Trophoblast cell (in vitro differentiated cells and primary cell): ENCODE data around the gene CNNM4.
A peak's percentile ranks its signal among the peaks of the same experiment; 100 is the strongest.

Experiments used
- DNase-seq, 2 donors: peaks; one replicate each; pipeline ENCODE4 v3.0.0-alpha.2; 2016
- H2AFZ ChIP-seq: 2 replicates; pipeline ENCODE4 v1.6.1; 2013; ENCODE audit warnings: low read length, moderate library complexity, mild to moderate bottlenecking; ENCODE audit not compliant: insufficient read depth, poor library complexity
- H2AK5ac ChIP-seq: 2 replicates; pipeline ENCODE4 v1.6.1; 2013; ENCODE audit warnings: mild to moderate bottlenecking, low read length
- H2BK120ac ChIP-seq: 2 replicates; pipeline ENCODE4 v1.6.1; 2013; ENCODE audit warnings: low read length, mild to moderate bottlenecking, moderate library complexity; ENCODE audit not compliant: insufficient read depth, poor library complexity
- H2BK12ac ChIP-seq: 2 replicates; pipeline ENCODE4 v1.6.1; 2013; ENCODE audit warnings: mild to moderate bottlenecking, low read length, moderate library complexity
- H2BK5ac ChIP-seq: 2 replicates; pipeline ENCODE4 v1.6.1; 2013; ENCODE audit warnings: low read length, low read depth, moderate library complexity, mild to moderate bottlenecking; ENCODE audit not compliant: poor library complexity
- H3K14ac ChIP-seq: 2 replicates; pipeline ENCODE4 v1.6.1; 2013; ENCODE audit warnings: mild to moderate bottlenecking, low read length
- H3K18ac ChIP-seq: 2 replicates; pipeline ENCODE4 v1.6.1; 2013; ENCODE audit warnings: mild to moderate bottlenecking, low read length
- H3K23ac ChIP-seq: 2 replicates; pipeline ENCODE4 v1.6.1; 2013; ENCODE audit warnings: low read length
- H3K27ac ChIP-seq: 2 replicates; pipeline ENCODE4 v1.5.1; 2013; ENCODE audit warnings: low read depth, mild to moderate bottlenecking, inconsistent platforms, low read length, moderate library complexity
- H3K27me3 ChIP-seq: 2 replicates; pipeline ENCODE4 v1.6.1; 2013; ENCODE audit warnings: inconsistent platforms, mild to moderate bottlenecking, low read length, moderate library complexity; ENCODE audit not compliant: insufficient read depth
- H3K36me3 ChIP-seq, 2 experiments: 1 replicate in 1 of 2; 2 replicates in 1 of 2; pipeline ENCODE4 v1.6.1; 2013; ENCODE audit warnings: low read length in 2 of 2, mild to moderate bottlenecking in 2 of 2, moderate library complexity in 1 of 2; ENCODE audit not compliant: insufficient read depth in 2 of 2, control insufficient read depth in 1 of 2
- H3K4ac ChIP-seq: 2 replicates; pipeline ENCODE4 v1.6.1; 2013; ENCODE audit warnings: low read depth, mild to moderate bottlenecking, low read length, moderate library complexity
- H3K4me1 ChIP-seq, 2 experiments: 1 replicate in 1 of 2; 2 replicates in 1 of 2; pipeline ENCODE4 v1.6.1; 2013; ENCODE audit warnings: low read length in 2 of 2, mild to moderate bottlenecking in 2 of 2, moderate library complexity in 1 of 2; ENCODE audit not compliant: insufficient read depth in 2 of 2, control insufficient read depth in 1 of 2
- H3K4me2 ChIP-seq: 2 replicates; pipeline ENCODE4 v1.6.1; 2013; ENCODE audit warnings: inconsistent platforms, mild to moderate bottlenecking, low read length, moderate library complexity
- H3K4me3 ChIP-seq: 2 replicates; pipeline ENCODE4 v1.5.1; 2013; ENCODE audit warnings: mild to moderate bottlenecking, low read depth, low read length, inconsistent platforms
- H3K79me1 ChIP-seq: one replicate; pipeline ENCODE4 v1.6.1; 2013; ENCODE audit warnings: low read length
- H3K79me2 ChIP-seq: 2 replicates; pipeline ENCODE4 v1.6.1; 2013; ENCODE audit warnings: low read length, mild to moderate bottlenecking; ENCODE audit not compliant: control insufficient read depth, insufficient read depth, poor library complexity
- H3K9ac ChIP-seq: 2 replicates; pipeline ENCODE4 v1.6.1; 2013; ENCODE audit warnings: mild to moderate bottlenecking, low read length
- H3K9me3 ChIP-seq: 2 replicates; pipeline ENCODE4 v1.6.1; 2013; ENCODE audit warnings: low read depth, mild to moderate bottlenecking, control low read depth, inconsistent platforms, low read length; ENCODE audit not compliant: insufficient read depth
- H4K12ac ChIP-seq: 2 replicates; pipeline ENCODE4 v1.6.1; 2013; ENCODE audit warnings: low read depth, mild to moderate bottlenecking, low read length, moderate library complexity
- H4K8ac ChIP-seq: 2 replicates; pipeline ENCODE4 v1.6.1; 2013; ENCODE audit warnings: low read depth, mild to moderate bottlenecking, low read length, moderate library complexity
- H4K91ac ChIP-seq: one replicate; pipeline ENCODE4 v1.6.1; 2013; ENCODE audit warnings: low read depth, mild to moderate bottlenecking, low read length, moderate library complexity
- WGBS: extraction: QIAGEN DNeasy Blood & Tissue Kit; methylation state at CpG from one replicate; pipeline ENCODE4 v1.1.7; 2013; ENCODE audit warnings: missing lambda C conversion rate; ENCODE audit not compliant: insufficient read length, insufficient coverage; ENCODE audit errors: extremely low coverage; 5-methylcytosine and 5-hydroxymethylcytosine counted together

Gene CNNM4

DNA sequence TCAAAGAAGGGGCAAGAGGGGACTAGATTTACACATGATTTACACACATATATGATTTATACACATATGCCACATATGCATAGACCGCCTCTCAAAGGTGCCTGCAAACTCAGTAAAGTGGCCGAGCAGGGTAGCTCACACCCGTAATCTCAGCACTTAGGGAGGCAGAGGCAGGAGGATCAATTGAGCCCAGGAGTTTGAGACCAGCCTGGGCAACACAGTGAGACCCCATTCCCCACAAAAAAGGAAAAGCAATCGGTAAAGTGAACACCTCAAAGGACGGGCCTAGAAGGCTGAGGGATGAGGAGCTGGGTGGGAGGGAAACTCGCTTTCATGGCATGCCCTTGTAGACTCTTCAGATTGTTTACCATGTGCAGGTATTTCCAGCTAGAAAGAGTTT, 92.0 kb downstream of the CNNM4 start:
- DNase-seq, result no peak
- Histone ChIP-seq H3K79me1 (peaks cover 5% of the 10 kb centered on the region), H3K27me3 (no peaks in the 10 kb centered on the region), H4K12ac (no peak overlapping the region), H3K4me2 (no peak overlapping the region), H3K14ac (no peak overlapping the region), H3K79me2 (peaks cover 4% of the 10 kb centered on the region), H3K36me3 (peaks cover 15 to 19% of the 10 kb centered on the region in 2 experiments), H3K27ac (no peak overlapping the region), H4K91ac (no peak overlapping the region), H3K9me3 (no peaks in the 10 kb centered on the region), H2BK12ac (no peak overlapping the region), H3K9ac (no peak overlapping the region), H3K4me3 (no peak overlapping the region), H4K8ac (no peak overlapping the region), H3K4ac (no peak overlapping the region), H3K18ac (no peak overlapping the region), H2BK120ac (no peak overlapping the region), H3K23ac (no peak overlapping the region), H2AFZ (no peak overlapping the region), H2AK5ac (no peak overlapping the region), H3K4me1 (peaks cover 4 to 7% of the 10 kb centered on the region in 2 experiments), H2BK5ac (no peak overlapping the region)
- no CpG with 5 or more reads among the region's 6 CpGs for WGBS

DNA sequence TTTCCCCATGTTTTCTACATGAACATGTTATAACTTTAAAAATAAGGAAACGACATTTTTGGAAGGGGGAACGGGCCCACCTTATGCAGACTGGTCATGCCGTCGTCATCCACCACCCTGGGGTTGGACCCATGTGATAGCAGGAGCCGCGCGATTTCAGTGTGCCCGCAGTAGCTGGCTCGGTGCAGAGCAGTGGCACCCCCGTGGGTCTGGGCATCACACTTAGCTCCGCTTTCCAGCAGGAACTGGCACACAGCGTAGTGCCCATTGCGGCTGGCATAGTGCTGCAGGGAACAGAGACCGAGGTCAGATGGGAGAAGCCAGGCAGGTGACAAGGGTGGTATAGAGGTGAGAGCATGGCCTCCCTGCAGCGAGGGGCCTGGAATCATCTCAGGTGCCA, 92.6 kb downstream of the CNNM4 start:
- no peak overlapping the region for H4K91ac ChIP-seq
- no peak overlapping the region for H3K4me2 ChIP-seq
- DNase-seq, result no peak
- H3K23ac ChIP-seq, result no peak overlapping the region
- H3K27ac ChIP-seq, result no peak overlapping the region
- no peak overlapping the region for H3K9ac ChIP-seq
- H3K4me1 ChIP-seq, result peaks cover 4 to 6% of the 10 kb centered on the region in 2 experiments
- no peak overlapping the region for H4K8ac ChIP-seq
- H2BK12ac ChIP-seq, result no peak overlapping the region
- H3K14ac ChIP-seq, result no peak overlapping the region
- H2BK5ac ChIP-seq, result no peak overlapping the region
- no peak overlapping the region for H3K18ac ChIP-seq
- peaks cover 15 to 19% of the 10 kb centered on the region in 2 experiments for H3K36me3 ChIP-seq
- no CpG with 5 or more reads among the region's 15 CpGs for WGBS
- H3K9me3 ChIP-seq, result no peaks in the 10 kb centered on the region
- no peaks in the 10 kb centered on the region for H3K27me3 ChIP-seq
- H3K4ac ChIP-seq, result no peak overlapping the region
- H2AK5ac ChIP-seq, result no peak overlapping the region
- peaks cover 6% of the 10 kb centered on the region for H3K79me1 ChIP-seq
- H3K79me2 ChIP-seq, result peaks cover 5% of the 10 kb centered on the region
- no peak overlapping the region for H2BK120ac ChIP-seq
- H3K4me3 ChIP-seq, result no peak overlapping the region
- no peak overlapping the region for H4K12ac ChIP-seq
- H2AFZ ChIP-seq, result no peak overlapping the region

DNA sequence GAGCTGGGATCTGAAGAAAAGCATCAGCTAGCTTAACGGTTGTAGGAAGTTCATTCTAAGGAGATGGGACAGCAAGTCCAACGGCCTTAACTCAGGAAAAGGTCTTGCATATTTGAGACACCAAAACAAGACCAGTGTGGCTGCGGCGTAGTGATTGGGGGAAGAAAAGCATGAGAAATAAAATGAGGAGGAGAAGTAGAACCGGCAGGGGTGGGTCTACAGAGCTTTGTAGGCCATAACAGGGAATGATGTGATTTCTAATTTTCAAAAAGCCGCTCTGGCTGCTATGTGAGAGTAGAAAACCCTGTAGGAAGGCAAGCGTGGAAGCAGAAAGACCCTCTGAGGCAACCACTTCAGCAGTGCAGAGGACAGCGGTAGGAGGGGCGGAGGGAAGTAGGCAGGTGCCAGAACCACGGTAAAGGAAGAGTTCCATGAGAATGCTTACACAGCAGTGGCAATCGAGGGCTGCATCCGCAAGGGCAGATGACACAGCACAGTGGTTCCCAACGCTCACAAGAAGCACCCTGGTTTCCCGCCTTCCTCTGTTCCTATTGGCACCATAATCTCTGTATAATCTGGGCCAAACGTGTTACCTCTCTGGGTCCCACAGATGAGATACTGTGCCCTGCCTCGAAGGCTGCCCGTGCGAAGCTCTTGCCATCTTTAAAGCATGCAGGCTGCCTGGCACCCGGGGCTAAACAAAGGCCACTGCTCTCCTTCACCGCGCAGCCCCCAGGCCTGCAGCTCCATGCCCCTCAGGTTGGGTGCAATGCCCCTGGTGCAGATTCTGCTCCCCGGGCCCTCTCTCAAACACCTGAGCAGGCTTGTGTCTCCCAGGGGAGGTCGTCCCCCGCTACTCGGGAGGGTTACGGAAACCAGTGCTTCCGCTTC, 96.3 kb downstream of the CNNM4 start:
- Histone ChIP-seq H3K36me3 (peaks cover 29 to 30% of the 10 kb centered on the region in 2 experiments), H2BK12ac (no peak overlapping the region), H4K91ac (peak overlapping the region; percentile 74), H3K4me2 (peak overlapping the region; percentile 58), H3K4ac (peak overlapping the region; percentile 50), H3K4me1 (peaks cover 8 to 17% of the 10 kb centered on the region in 2 experiments), H3K9ac (peak overlapping the region; percentile 40), H3K79me2 (peaks cover 5% of the 10 kb centered on the region), H2BK5ac (peak overlapping the region; percentile 28), H3K4me3 (peak overlapping the region; percentile 78), H4K12ac (peak overlapping the region; percentile 31), H3K23ac (no peak overlapping the region), H3K9me3 (no peaks in the 10 kb centered on the region), H3K27me3 (no peaks in the 10 kb centered on the region), H2AK5ac (no peak overlapping the region), H2BK120ac (peak overlapping the region; percentile 23), H2AFZ (peak overlapping the region; percentile 58), H3K14ac (peak overlapping the region; percentile 62), H3K27ac (peak overlapping the region; percentile 31), H4K8ac (peak overlapping the region; percentile 83), H3K18ac (peak overlapping the region; percentile 67), H3K79me1 (peaks cover 6% of the 10 kb centered on the region)
- DNase-seq, result no peak
- WGBS, result no CpG with 5 or more reads among the region's 27 CpGs

DNA sequence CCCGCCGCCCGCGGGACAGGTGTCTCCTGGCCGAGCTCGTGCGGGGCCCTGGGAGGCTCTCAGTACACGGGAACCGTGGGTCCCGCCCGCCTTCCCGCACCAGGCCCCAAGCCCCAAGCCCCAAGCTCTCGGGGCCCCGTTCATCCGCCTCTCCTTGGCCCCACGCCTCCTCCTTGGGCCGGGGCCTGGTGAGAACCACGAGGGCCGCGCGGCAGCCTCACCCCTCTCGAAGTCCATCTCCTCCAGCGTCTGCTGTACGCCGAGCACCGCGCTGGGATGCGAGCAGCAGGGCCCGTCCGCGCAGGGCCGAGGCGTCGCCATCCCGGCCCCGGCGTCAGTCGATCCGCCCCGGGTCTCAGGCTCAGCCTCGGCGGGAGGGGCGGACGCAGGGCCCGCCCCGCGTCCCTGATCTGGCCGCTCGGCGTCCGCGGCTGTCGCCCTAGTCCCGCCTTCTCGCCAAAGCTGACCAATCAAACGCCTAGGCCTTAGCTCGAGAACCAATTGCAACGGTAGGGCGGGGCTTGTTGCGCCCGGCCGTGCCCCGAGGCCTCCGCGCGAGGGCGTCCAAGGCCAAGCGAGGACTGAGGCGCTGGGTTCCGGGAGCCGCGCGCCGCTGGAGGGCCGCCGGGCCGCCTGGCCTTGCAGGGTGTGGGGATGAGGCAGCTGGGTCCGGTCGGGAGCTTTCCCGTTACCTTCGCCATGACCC, 97.1 kb downstream of the CNNM4 start, which contains the start of gene ANKRD39:
ANKRD39 (minus strand) TSS at position 350 of the 706 bp plus-strand sequence; CDS start at position 321, 29 bp downstream.
- peak within 1 kb of the TSS; percentile 28 for H2BK5ac ChIP-seq
- peaks cover 5% of the 10 kb centered on the region for H3K79me2 ChIP-seq
- peak within 1 kb of the TSS; percentile 62 for H3K14ac ChIP-seq
- H3K23ac ChIP-seq, result no peak within 1 kb of the TSS
- DNase-seq, result peak; percentile 99 to 100
- peak within 1 kb of the TSS; percentile 40 for H3K9ac ChIP-seq
- H3K4me2 ChIP-seq, result peak within 1 kb of the TSS; percentile 87
- H2AK5ac ChIP-seq, result no peak within 1 kb of the TSS
- peak within 1 kb of the TSS; percentile 23 for H2BK120ac ChIP-seq
- H3K18ac ChIP-seq, result peak within 1 kb of the TSS; percentile 67
- H3K36me3 ChIP-seq, result peaks cover 29 to 32% of the 10 kb centered on the region in 2 experiments
- peak within 1 kb of the TSS; percentile 81 for H4K12ac ChIP-seq
- H4K91ac ChIP-seq, result peak within 1 kb of the TSS; percentile 74
- no peak within 1 kb of the TSS for H2BK12ac ChIP-seq
- H3K4me1 ChIP-seq, result peaks cover 8 to 17% of the 10 kb centered on the region in 2 experiments
- H3K27ac ChIP-seq, result peak within 1 kb of the TSS; percentile 79
- H4K8ac ChIP-seq, result peak within 1 kb of the TSS; percentile 83
- H3K27me3 ChIP-seq, result no peaks in the 10 kb centered on the region
- peak within 1 kb of the TSS; percentile 78 for H3K4me3 ChIP-seq
- peak within 1 kb of the TSS; percentile 50 for H3K4ac ChIP-seq
- H3K9me3 ChIP-seq, result no peaks in the 10 kb centered on the region
- H3K79me1 ChIP-seq, result peaks cover 6% of the 10 kb centered on the region
- H2AFZ ChIP-seq, result peak within 1 kb of the TSS; percentile 58
- WGBS, result no CpG with 5 or more reads among the region's 81 CpGs
